DND-41 (cell line): ENCODE measurements around the gene CD58.

Experiments
- CTCF ChIP-seq: IDR thresholded peaks from 2 replicates; pipeline ENCODE4 v1.5.1; 2012; ENCODE audit warnings: borderline replicate concordance, low read length, moderate library complexity, mild to moderate bottlenecking; ENCODE audit not compliant: poor library complexity, severe bottlenecking; ENCODE audit errors: extremely low read depth
- EZH2 ChIP-seq: IDR thresholded peaks from 3 replicates; pipeline ENCODE4 v1.6.1; 2012; ENCODE audit warnings: borderline replicate concordance, low read depth, mild to moderate bottlenecking, moderate library complexity, low read length, inconsistent platforms; ENCODE audit not compliant: severe bottlenecking

- TF ChIP-seq CTCF (no peak), EZH2 (no peak)
Measured at GRCh38 chr1:116501870-116502244, 69.0 kb downstream of the CD58 start.
